GM19397 (cell line): ENCODE data around the gene ABHD15.

ENCODE experiments used
- ATAC-seq: cut with Tn5 transposase; IDR thresholded peaks from one replicate; pipeline ENCODE4 v1.9.1; 2021; ENCODE audit warnings: mild to moderate bottlenecking, moderate library complexity; ENCODE audit not compliant: unreplicated experiment

ABHD15 gene

GRCh38 chr17:29583324-29584248, 16.7 kb upstream of the ABHD15 start:
- ATAC-seq: no peak

GRCh38 chr17:29582772-29583171, 15.9 kb upstream of the ABHD15 start:
- ATAC-seq: no peak

GRCh38 chr17:29582254-29582765, 15.5 kb upstream of the ABHD15 start:
- no peak for ATAC-seq

- ATAC-seq: no peak
Observed at GRCh38 chr17:29581583-29582253, 14.9 kb upstream of the ABHD15 start.

GRCh38 chr17:29579866-29580771, 13.3 kb upstream of the ABHD15 start:
- ATAC-seq: peak; percentile 65

- ATAC-seq: no peak
Observed at GRCh38 chr17:29578626-29579485, 12.0 kb upstream of the ABHD15 start.

GRCh38 chr17:29577385-29578211, 10.8 kb upstream of the ABHD15 start:
- ATAC-seq: no peak

- no peak for ATAC-seq
Observed at GRCh38 chr17:29577001-29577370, 10.1 kb upstream of the ABHD15 start.

GRCh38 chr17:29576214-29577000, 9.6 kb upstream of the ABHD15 start:
- no peak for ATAC-seq

- no peak for ATAC-seq
Observed at GRCh38 chr17:29575511-29576213, 8.8 kb upstream of the ABHD15 start.

GRCh38 chr17:29574732-29575510, 8.1 kb upstream of the ABHD15 start:
- ATAC-seq: no peak

- ATAC-seq: no peak
Observed at GRCh38 chr17:29573871-29574731, 7.3 kb upstream of the ABHD15 start.

- ATAC-seq: no peak
Observed at GRCh38 chr17:29573558-29573869, 6.7 kb upstream of the ABHD15 start.

- ATAC-seq: no peak
Observed at GRCh38 chr17:29572691-29573557, 6.1 kb upstream of the ABHD15 start.
